ENCODE measurements around the gene MECR.

Gene MECR

GRCh38 chr1:29240400-29240837, 9.7 kb upstream of the MECR start:
- peak; percentile 27 for DNase-seq (ENCODE audit: low read depth)
- H3K4me3 ChIP-seq (ENCODE audit: low read length), result no peak overlapping the region
- TF ChIP-seq, protein P1, sequence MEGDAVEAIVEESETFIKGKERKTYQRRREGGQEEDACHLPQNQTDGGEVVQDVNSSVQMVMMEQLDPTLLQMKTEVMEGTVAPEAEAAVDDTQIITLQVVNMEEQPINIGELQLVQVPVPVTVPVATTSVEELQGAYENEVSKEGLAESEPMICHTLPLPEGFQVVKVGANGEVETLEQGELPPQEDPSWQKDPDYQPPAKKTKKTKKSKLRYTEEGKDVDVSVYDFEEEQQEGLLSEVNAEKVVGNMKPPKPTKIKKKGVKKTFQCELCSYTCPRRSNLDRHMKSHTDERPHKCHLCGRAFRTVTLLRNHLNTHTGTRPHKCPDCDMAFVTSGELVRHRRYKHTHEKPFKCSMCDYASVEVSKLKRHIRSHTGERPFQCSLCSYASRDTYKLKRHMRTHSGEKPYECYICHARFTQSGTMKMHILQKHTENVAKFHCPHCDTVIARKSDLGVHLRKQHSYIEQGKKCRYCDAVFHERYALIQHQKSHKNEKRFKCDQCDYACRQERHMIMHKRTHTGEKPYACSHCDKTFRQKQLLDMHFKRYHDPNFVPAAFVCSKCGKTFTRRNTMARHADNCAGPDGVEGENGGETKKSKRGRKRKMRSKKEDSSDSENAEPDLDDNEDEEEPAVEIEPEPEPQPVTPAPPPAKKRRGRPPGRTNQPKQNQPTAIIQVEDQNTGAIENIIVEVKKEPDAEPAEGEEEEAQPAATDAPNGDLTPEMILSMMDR (conservative IDR thresholded peaks at IDR 0.05; ENCODE audit: low read length), result peak; percentile 30; the same call in 1 of the 2 replicates

- H3K4me3 ChIP-seq (ENCODE audit: low read length), result no peak overlapping the region
- peak; percentile 61 for DNase-seq (ENCODE audit: low read depth)
- TF ChIP-seq, protein P1 (conservative IDR thresholded peaks at IDR 0.05; ENCODE audit: low read length), result no peak
Measured at GRCh38 chr1:29239142-29239541, 8.4 kb upstream of the MECR start.

GRCh38 chr1:29238620-29239002, 7.9 kb upstream of the MECR start:
- peak overlapping the region; percentile 63 for H3K4me3 ChIP-seq (ENCODE audit: low read length)
- DNase-seq (ENCODE audit: low read depth), result no peak
- TF ChIP-seq, protein P1 (conservative IDR thresholded peaks at IDR 0.05; ENCODE audit: low read length), result no peak; the same call in 1 of the 2 replicates

- DNase-seq (ENCODE audit: low read depth), result peak; percentile 30
- peak overlapping the region; percentile 63 for H3K4me3 ChIP-seq (ENCODE audit: low read length)
Measured at GRCh38 chr1:29237852-29238619, 7.3 kb upstream of the MECR start.

GRCh38 chr1:29237129-29237821, 6.5 kb upstream of the MECR start:
- TF ChIP-seq, protein P1 (conservative IDR thresholded peaks at IDR 0.05; ENCODE audit: low read length), result no peak
- peak; percentile 72 for DNase-seq (ENCODE audit: low read depth)
- peak overlapping the region; percentile 84 for H3K4me3 ChIP-seq (ENCODE audit: low read length)

More at GRCh38 chr1:29237852-29238619, 7.3 kb upstream of the MECR start:
- TF ChIP-seq, protein P1 (conservative IDR thresholded peaks at IDR 0.05; ENCODE audit: low read length), result no peak

DNA sequence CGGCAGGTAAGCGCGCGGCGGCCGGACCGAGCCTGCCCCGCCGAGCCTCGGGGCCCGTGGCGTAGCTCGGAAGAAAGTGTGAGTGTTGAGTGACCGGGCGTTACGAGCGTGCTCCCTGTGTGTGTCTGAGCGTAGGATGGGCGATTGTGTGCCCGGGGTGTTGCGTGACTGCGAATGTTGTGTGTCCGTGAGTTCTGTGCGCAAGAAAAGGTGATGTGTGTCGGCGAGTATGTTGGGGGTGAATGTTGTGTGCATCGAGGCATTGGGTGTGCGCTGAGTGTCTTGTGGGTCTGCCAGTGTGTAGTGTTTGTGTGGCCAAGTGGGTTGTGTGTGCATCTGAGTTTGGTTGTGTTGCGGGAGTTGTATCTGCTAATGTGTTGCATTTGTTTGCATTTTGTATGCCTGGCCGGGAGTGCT, 6.0 kb upstream of the MECR start:
- H3K4me3 ChIP-seq (ENCODE audit: low read length), result peak overlapping the region; percentile 84
- TF ChIP-seq, protein P1 (conservative IDR thresholded peaks at IDR 0.05; ENCODE audit: low read length), result no peak
- DNase-seq (ENCODE audit: low read depth), result peak; percentile 13

Measured in AG10803 (cell line).